Progenitor cell of endocrine pancreas (in vitro differentiated cells): ENCODE measurements around the gene MOBP. TPM values are rescaled to one million over a fixed set of nuclear protein-coding genes. Genes with fewer than 3 reads are reported as not detected.

ENCODE experiments used
- DNase-seq: peaks from one replicate; pipeline ENCODE4 v3.0.0; 2021; ENCODE audit warnings: low spot score; ENCODE audit not compliant: unreplicated experiment
- H3K27ac Mint-ChIP-seq: 2 replicates; pipeline ENCODE4 v1.8.0; 2021; ENCODE audit warnings: mild to moderate bottlenecking, moderate library complexity, mixed read lengths
- H3K27me3 Mint-ChIP-seq: 2 replicates; pipeline ENCODE4 v1.8.0; 2021; ENCODE audit warnings: mixed read lengths
- H3K36me3 Mint-ChIP-seq: 2 replicates; pipeline ENCODE4 v1.8.0; 2022; ENCODE audit warnings: mixed read lengths; ENCODE audit not compliant: insufficient read depth
- H3K4me1 Mint-ChIP-seq: 2 replicates; pipeline ENCODE4 v1.8.0; 2021; ENCODE audit warnings: low read depth, mixed read lengths
- H3K4me3 Mint-ChIP-seq: 2 replicates; pipeline ENCODE4 v1.8.0; 2021; ENCODE audit warnings: low read depth, mild to moderate bottlenecking, moderate library complexity, mixed read lengths
- H3K9me3 Mint-ChIP-seq: 2 replicates; pipeline ENCODE4 v1.8.0; 2021; ENCODE audit warnings: low read depth, mixed read lengths
- total RNA-seq: library from RNA; stranded (reverse); gene quantifications from 2 replicates; pipeline ENCODE4 v1.2.1, GENCODE V29; 2021
- TF ChIP-seq, protein P1 (sequence below): fragments of 200-600 bp; sonication (generic); IDR thresholded peaks from one replicate; pipeline ENCODE4 v1.5.0; 2021; ENCODE audit warnings: antibody characterized with exemption, mild to moderate bottlenecking; ENCODE audit not compliant: unreplicated experiment

MOBP gene
- total RNA-seq, 1 donor from 2014 or later: not detected

DNA sequence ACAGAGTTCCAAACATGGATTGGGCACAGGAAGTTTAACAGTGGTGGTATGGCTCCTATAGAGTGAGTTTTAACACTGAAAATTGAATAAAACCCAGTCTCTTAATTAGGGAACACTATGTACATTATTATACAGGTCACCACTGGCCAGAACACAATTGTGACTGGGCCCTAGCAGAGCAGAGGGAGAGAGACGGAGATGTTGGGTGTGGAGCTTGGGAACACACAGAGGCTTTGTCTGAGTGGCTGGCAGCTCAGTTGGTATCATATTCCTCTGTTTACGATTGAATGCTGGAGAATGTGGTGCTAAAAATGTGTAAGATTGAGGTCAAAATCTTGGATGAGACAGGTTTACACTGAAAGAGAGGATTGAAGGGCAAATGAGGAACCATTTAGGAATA, 6.8 kb upstream of the MOBP start:
- H3K4me1 Mint-ChIP-seq: peaks cover 6% of the 10 kb centered on the region
- no peaks in the 10 kb centered on the region for H3K27me3 Mint-ChIP-seq
- H3K4me3 Mint-ChIP-seq: no peak overlapping the region
- no peaks in the 10 kb centered on the region for H3K36me3 Mint-ChIP-seq
- H3K9me3 Mint-ChIP-seq: no peaks in the 10 kb centered on the region
- H3K27ac Mint-ChIP-seq: peak overlapping the region; percentile 57
- no peak for DNase-seq
- TF ChIP-seq, protein P1, sequence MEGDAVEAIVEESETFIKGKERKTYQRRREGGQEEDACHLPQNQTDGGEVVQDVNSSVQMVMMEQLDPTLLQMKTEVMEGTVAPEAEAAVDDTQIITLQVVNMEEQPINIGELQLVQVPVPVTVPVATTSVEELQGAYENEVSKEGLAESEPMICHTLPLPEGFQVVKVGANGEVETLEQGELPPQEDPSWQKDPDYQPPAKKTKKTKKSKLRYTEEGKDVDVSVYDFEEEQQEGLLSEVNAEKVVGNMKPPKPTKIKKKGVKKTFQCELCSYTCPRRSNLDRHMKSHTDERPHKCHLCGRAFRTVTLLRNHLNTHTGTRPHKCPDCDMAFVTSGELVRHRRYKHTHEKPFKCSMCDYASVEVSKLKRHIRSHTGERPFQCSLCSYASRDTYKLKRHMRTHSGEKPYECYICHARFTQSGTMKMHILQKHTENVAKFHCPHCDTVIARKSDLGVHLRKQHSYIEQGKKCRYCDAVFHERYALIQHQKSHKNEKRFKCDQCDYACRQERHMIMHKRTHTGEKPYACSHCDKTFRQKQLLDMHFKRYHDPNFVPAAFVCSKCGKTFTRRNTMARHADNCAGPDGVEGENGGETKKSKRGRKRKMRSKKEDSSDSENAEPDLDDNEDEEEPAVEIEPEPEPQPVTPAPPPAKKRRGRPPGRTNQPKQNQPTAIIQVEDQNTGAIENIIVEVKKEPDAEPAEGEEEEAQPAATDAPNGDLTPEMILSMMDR: no peak

DNA sequence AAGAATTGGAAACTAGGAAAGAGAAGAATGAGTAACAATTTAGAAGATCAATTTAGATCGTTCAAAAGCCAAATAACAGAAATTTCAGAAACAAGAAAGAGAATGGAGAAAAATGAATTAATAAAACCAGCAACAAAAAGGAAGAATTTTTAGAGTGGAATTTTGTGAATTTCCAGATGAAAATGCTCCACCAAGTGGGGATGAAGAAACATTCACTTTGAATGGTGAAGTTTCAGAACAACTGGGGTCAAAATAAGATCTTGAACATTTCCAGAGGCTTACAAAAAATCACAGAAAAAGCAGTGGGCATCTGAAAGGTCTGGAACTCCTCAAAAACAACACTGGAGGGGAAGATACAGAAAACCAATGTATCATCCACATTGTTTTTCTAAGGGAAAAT, 4.2 kb upstream of the MOBP start:
- Mint-ChIP-seq H3K36me3 (no peaks in the 10 kb centered on the region), H3K27ac (no peak overlapping the region), H3K9me3 (no peaks in the 10 kb centered on the region), H3K4me1 (peaks cover 6% of the 10 kb centered on the region), H3K4me3 (no peak overlapping the region), H3K27me3 (no peaks in the 10 kb centered on the region)
- TF ChIP-seq, protein P1: no peak
- no peak for DNase-seq

DNA sequence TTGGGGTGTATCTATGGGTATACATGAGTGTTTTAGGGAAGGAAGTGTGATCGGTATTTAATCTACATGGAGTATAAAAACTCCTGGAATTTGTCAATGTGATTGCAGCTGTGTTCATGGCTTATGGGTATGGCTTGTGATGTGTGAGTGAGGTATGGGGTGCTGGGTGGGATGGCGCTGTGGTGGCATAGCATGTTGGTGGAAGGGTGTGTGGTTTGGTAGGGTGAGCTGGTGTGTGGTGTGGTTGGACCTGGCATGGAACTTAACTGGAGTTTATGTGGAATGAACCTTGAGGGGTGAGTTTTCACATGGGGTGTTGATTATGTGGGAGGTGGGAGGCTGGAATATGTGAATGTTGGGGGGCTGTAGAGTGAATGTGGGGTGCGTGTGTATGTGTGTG, 492 bp upstream of the MOBP start:
- H3K27ac Mint-ChIP-seq: no peak overlapping the region
- no peak for DNase-seq
- no peaks in the 10 kb centered on the region for H3K9me3 Mint-ChIP-seq
- H3K36me3 Mint-ChIP-seq: no peaks in the 10 kb centered on the region
- no peak overlapping the region for H3K4me3 Mint-ChIP-seq
- no peaks in the 10 kb centered on the region for H3K27me3 Mint-ChIP-seq
- TF ChIP-seq, protein P1: no peak
- no peaks in the 10 kb centered on the region for H3K4me1 Mint-ChIP-seq

DNA sequence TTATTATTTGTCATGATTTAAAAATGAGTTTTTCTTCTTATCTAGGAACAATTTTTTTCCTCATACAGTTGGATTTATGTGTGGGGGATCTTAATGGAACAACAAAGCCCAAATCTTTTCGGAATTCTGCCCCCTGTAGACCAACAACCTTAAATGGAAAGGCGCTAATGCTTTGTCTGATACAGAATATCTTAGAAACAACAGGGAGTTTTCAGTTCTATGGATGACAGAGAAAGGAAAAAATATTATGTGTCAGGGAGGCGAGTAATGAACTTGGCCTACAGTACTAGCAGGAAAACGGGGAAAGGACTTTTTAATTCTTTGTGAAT, 592 bp downstream of the MOBP start:
- Mint-ChIP-seq H3K36me3 (no peaks in the 10 kb centered on the region), H3K27ac (no peak overlapping the region), H3K27me3 (no peaks in the 10 kb centered on the region), H3K4me3 (no peak overlapping the region), H3K9me3 (no peaks in the 10 kb centered on the region), H3K4me1 (no peaks in the 10 kb centered on the region)
- TF ChIP-seq, protein P1: no peak
- no peak for DNase-seq

DNA sequence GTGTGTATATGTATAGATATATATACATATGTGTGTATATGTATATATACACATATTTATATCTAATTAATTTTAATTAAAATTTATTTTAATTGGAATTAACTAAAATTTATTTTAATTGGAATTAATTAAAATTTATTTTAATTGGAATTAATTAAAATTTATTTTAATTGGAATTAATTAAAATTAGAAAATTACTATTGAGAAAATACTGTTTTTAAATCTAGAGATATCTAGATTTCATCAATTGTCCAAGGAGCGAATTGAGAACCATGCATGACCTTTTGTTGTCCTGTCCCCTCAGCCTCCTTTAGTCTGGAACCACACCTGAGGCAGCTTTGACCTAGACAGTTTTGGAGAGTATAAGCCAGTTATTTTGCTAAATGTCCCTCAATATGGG, 1.8 kb downstream of the MOBP start:
- no peaks in the 10 kb centered on the region for H3K9me3 Mint-ChIP-seq
- no peaks in the 10 kb centered on the region for H3K36me3 Mint-ChIP-seq
- no peak overlapping the region for H3K4me3 Mint-ChIP-seq
- DNase-seq: no peak
- no peak overlapping the region for H3K27ac Mint-ChIP-seq
- TF ChIP-seq, protein P1: no peak
- no peaks in the 10 kb centered on the region for H3K27me3 Mint-ChIP-seq
- no peaks in the 10 kb centered on the region for H3K4me1 Mint-ChIP-seq
